H1 (cell line): ENCODE data around the gene PGBD4. TPM values are rescaled to one million over a fixed set of nuclear protein-coding genes. Genes with fewer than 3 reads are reported as not detected.

ENCODE experiments used
- CTCF ChIA-PET: fragments of 300-600 bp; sonication (Branson Sonifier 250); formaldehyde crosslinking; loops from one replicate; lab custom pipeline; 2021; ENCODE audit not compliant: partially characterized antibody; lab: Charles Lee
- POLR2A ChIA-PET: fragments of 300-600 bp; sonication (Branson Sonifier 250); formaldehyde crosslinking; loops from one replicate; lab custom pipeline; 2021; ENCODE audit warnings: inconsistent platforms; ENCODE audit not compliant: partially characterized antibody; lab: Charles Lee
- DNase-seq, 2 experiments: peaks; one replicate each; pipeline versions ENCODE4 v3.0.0 to v3.0.0-alpha.2; 2010 to 2022; ENCODE audit warnings: low spot score in 2 of 2, low read depth in 1 of 2, mixed read lengths in 1 of 2
- FAIRE-seq: peaks from 2 replicates; lab custom pipeline; 2011; peaks lifted over from hg19 to GRCh38; lab: Jason Lieb, UNC
- H2AFZ ChIP-seq: 2 replicates; pipeline ENCODE4 v1.8.1; 2012; ENCODE audit warnings: low read length, inconsistent platforms
- H2AK5ac ChIP-seq: 2 replicates; pipeline ENCODE4 v1.6.1; 2013; ENCODE audit warnings: low read depth, low read length
- H2BK120ac ChIP-seq: replicated peaks from 2 replicates; pipeline ENCODE3; 2013; ENCODE audit warnings: low read depth, low read length, inconsistent platforms
- H2BK12ac ChIP-seq: 2 replicates; pipeline ENCODE4 v1.6.1; 2013; ENCODE audit warnings: low read depth, low read length
- H2BK15ac ChIP-seq: 2 replicates; pipeline ENCODE4 v1.6.1; 2013; ENCODE audit warnings: low read length
- H2BK20ac ChIP-seq: 2 replicates; pipeline ENCODE4 v1.6.1; 2013; ENCODE audit warnings: low read length
- H2BK5ac ChIP-seq: 2 replicates; pipeline ENCODE4 v1.6.1; 2013; ENCODE audit warnings: low read depth, low read length
- H3K14ac ChIP-seq: 2 replicates; pipeline ENCODE4 v1.6.1; 2013; ENCODE audit warnings: inconsistent platforms; ENCODE audit not compliant: insufficient read length
- H3K18ac ChIP-seq: 2 replicates; pipeline ENCODE4 v1.6.1; 2013; ENCODE audit warnings: low read length; ENCODE audit errors: extremely low read depth
- H3K23ac ChIP-seq: 2 replicates; pipeline ENCODE4 v1.6.1; 2013; ENCODE audit warnings: inconsistent platforms; ENCODE audit not compliant: insufficient read length
- H3K23me2 ChIP-seq: 2 replicates; pipeline ENCODE4 v1.6.1; 2013; ENCODE audit warnings: low read depth, low read length
- H3K27ac ChIP-seq: 2 replicates; pipeline ENCODE4 v1.6.1; 2011; ENCODE audit warnings: low read depth, low read length, inconsistent platforms
- H3K27me3 ChIP-seq, 4 experiments: replicated peaks in 1 of 4; 1 replicate in 1 of 4; 2 replicates in 3 of 4; pipeline versions ENCODE4 v1.6.1 to v1.8.1; 2011 to 2013; ENCODE audit warnings: low read length in 3 of 4, mild to moderate bottlenecking in 3 of 4, inconsistent platforms in 2 of 4, mixed read lengths in 2 of 4, moderate library complexity in 1 of 4; ENCODE audit not compliant: control insufficient read depth in 3 of 4, insufficient read depth in 3 of 4; ENCODE audit errors: extremely low read depth in 1 of 4
- H3K36me3 ChIP-seq, 4 experiments: 2 replicates each; pipeline versions ENCODE4 v1.6.1 to v1.8.1; 2011 to 2013; ENCODE audit warnings: mild to moderate bottlenecking in 4 of 4, low read length in 3 of 4, moderate library complexity in 2 of 4, control low read depth in 1 of 4, inconsistent platforms in 1 of 4; ENCODE audit not compliant: insufficient read depth in 4 of 4, control insufficient read depth in 2 of 4
- H3K4ac ChIP-seq: replicated peaks from 2 replicates; pipeline ENCODE3; 2013; ENCODE audit warnings: low read length, low read depth, mixed read lengths, inconsistent platforms; ENCODE audit not compliant: insufficient read length
- H3K4me1 ChIP-seq, 4 experiments: replicated peaks in 1 of 4; 1 replicate in 1 of 4; 2 replicates in 3 of 4; pipeline versions ENCODE4 v1.6.1 to v1.8.1; 2011 to 2013; ENCODE audit warnings: low read length in 3 of 4, inconsistent platforms in 2 of 4, mixed read lengths in 1 of 4; ENCODE audit not compliant: insufficient read depth in 4 of 4, control insufficient read depth in 3 of 4
- H3K4me2 ChIP-seq, 2 experiments: 2 replicates each; pipeline versions ENCODE4 v1.6.1 to v1.8.1; 2011 to 2013; ENCODE audit warnings: low read depth in 2 of 2, low read length in 2 of 2, control low read depth in 1 of 2, inconsistent platforms in 1 of 2, mild to moderate bottlenecking in 1 of 2; ENCODE audit not compliant: insufficient read depth in 1 of 2
- H3K4me3 ChIP-seq, 4 experiments: fragments of 200-600, 300-600 bp in 1 of 4; sonication (generic), shearing (Covaris generic), sonication (Bioruptor Twin) in 1 of 4; 2 replicates each; pipeline versions ENCODE4 v1.5.1 to v1.8.1; 2011 to 2016; ENCODE audit warnings: low read length in 4 of 4, low read depth in 3 of 4, control low read depth in 2 of 4, inconsistent platforms in 2 of 4, mild to moderate bottlenecking in 2 of 4, mixed read lengths in 1 of 4, moderate library complexity in 1 of 4; ENCODE audit not compliant: insufficient read depth in 2 of 4; ENCODE audit errors: extremely low read depth in 1 of 4
- H3K56ac ChIP-seq: replicated peaks from 2 replicates; pipeline ENCODE3; 2013; ENCODE audit warnings: low read depth, mild to moderate bottlenecking, mixed read lengths, low read length, inconsistent platforms; ENCODE audit not compliant: insufficient read length
- H3K79me1 ChIP-seq: 2 replicates; pipeline ENCODE4 v1.6.1; 2013; ENCODE audit warnings: low read depth, low read length, control low read depth
- H3K79me2 ChIP-seq, 2 experiments: 2 replicates each; pipeline versions ENCODE4 v1.6.1 to v1.8.1; 2012 to 2013; ENCODE audit warnings: low read length in 2 of 2, mild to moderate bottlenecking in 2 of 2, inconsistent platforms in 1 of 2; ENCODE audit not compliant: insufficient read depth in 2 of 2, control insufficient read depth in 1 of 2
- H3K9ac ChIP-seq, 4 experiments: replicated peaks in 1 of 4; 1 replicate in 1 of 4; 2 replicates in 3 of 4; pipeline versions ENCODE4 v1.6.1 to v1.8.1; 2011 to 2013; ENCODE audit warnings: low read depth in 3 of 4, low read length in 3 of 4, control low read depth in 2 of 4, mild to moderate bottlenecking in 2 of 4, moderate library complexity in 2 of 4, inconsistent platforms in 1 of 4; ENCODE audit errors: extremely low read depth in 1 of 4
- H3K9me3 ChIP-seq, 2 experiments: 2 replicates each; pipeline versions ENCODE4 v1.6.1 to v1.8.1; 2012 to 2013; ENCODE audit warnings: mild to moderate bottlenecking in 2 of 2, moderate library complexity in 2 of 2, control low read depth in 1 of 2, inconsistent platforms in 1 of 2, low read depth in 1 of 2, low read length in 1 of 2, mixed read lengths in 1 of 2; ENCODE audit not compliant: insufficient read depth in 2 of 2
- H4K20me1 ChIP-seq, 2 experiments: replicated peaks in 1 of 2; 2 replicates each; pipeline versions ENCODE3 to v1.8.1; 2011 to 2013; ENCODE audit warnings: inconsistent platforms in 2 of 2, low read length in 2 of 2, mild to moderate bottlenecking in 1 of 2; ENCODE audit not compliant: insufficient read depth in 2 of 2, control insufficient read depth in 1 of 2
- H4K5ac ChIP-seq: 2 replicates; pipeline ENCODE4 v1.6.1; 2013; ENCODE audit warnings: low read length, low read depth, mixed read lengths, inconsistent platforms; ENCODE audit not compliant: insufficient read length
- H4K8ac ChIP-seq: 2 replicates; pipeline ENCODE4 v1.8.0; 2013; ENCODE audit warnings: mild to moderate bottlenecking, moderate library complexity, low read length, inconsistent platforms; ENCODE audit not compliant: insufficient read depth; ENCODE audit errors: extremely low read depth
- H4K91ac ChIP-seq: replicated peaks from 2 replicates; pipeline ENCODE3; 2013; ENCODE audit warnings: low read length, mixed read lengths, inconsistent platforms; ENCODE audit not compliant: insufficient read length
- KDM5A ChIP-seq: fragments of 200-600 bp; IDR thresholded peaks from 2 replicates; pipeline ENCODE4 v1.7.1; 2012; ENCODE audit warnings: mild to moderate bottlenecking, low read length, inconsistent platforms, mixed read lengths
- WGBS, 2 experiments: shearing (Covaris generic) in 1 of 2; methylation state at CpG; one replicate each; pipeline versions ENCODE4 v1.1.6 to v1.1.7; 2013 to 2015; ENCODE audit warnings: low lambda C conversion rate in 2 of 2, mixed read lengths in 2 of 2, inconsistent platforms in 1 of 2, low coverage in 1 of 2, missing lambda C conversion rate in 1 of 2; ENCODE audit not compliant: insufficient replicate concordance in 2 of 2, insufficient coverage in 1 of 2, insufficient read length in 1 of 2; ENCODE audit errors: extremely low coverage in 1 of 2, missing lambda C conversion rate in 1 of 2; 5-methylcytosine and 5-hydroxymethylcytosine counted together
- polyA plus RNA-seq, 7 experiments: library from polyadenylated mRNA; depleted of rRNA in 3 of 7; stranded (reverse) in 5 of 7; unstranded in 2 of 7; fragments of >200 nt in 5 of 7; fragments of 200-250 nt in 2 of 7; gene quantifications; 1 replicate in 5 of 7; 2 replicates in 1 of 7; 4 replicates in 1 of 7; pipeline versions ENCODE4 v1.2.1 to v1.2.3, GENCODE V29; 2011 to 2013; ENCODE audit warnings: missing spikeins in 2 of 7, mixed read lengths in 2 of 7
- total RNA-seq: library from RNA; stranded (reverse); fragmentation: NEBNext Ultra II Directional; extraction: Animal tissue kit (Norgen Biotek cat#: 25700); gene quantifications from 2 replicates; pipeline ENCODE4 v1.2.1, GENCODE V29; 2021

Gene PGBD4
- total and polyA plus RNA-seq, 2 of the 8 experiments (the other 6 are each of a cell fraction or from before 2014, with no cell fraction given), result 0.68 to 0.76 TPM

- H3K23ac ChIP-seq, result no peak overlapping the region
- ChIA-PET POLR2A (interaction anchor here (1.0 kb wide), 1 partner anchor 30 kb away, joined by 3 read pairs; no protein-coding TSS in a partner anchor), CTCF (interaction anchor here (1.3 to 3.1 kb wide), 3 partner anchors 13 to 36 kb away, joined by 3 to 15 read pairs (median 3); no protein-coding TSS in a partner anchor)
- H2AFZ ChIP-seq, result no peak overlapping the region
- H4K5ac ChIP-seq, result no peak overlapping the region
- no peaks in the 10 kb centered on the region for H3K79me1 ChIP-seq
- H2BK20ac ChIP-seq, result no peak overlapping the region
- H3K14ac ChIP-seq, result no peak overlapping the region
- DNase-seq (no peak), FAIRE-seq (no peak)
- no peaks in the 10 kb centered on the region for H4K20me1 ChIP-seq
- H3K79me2 ChIP-seq, result no peaks in the 10 kb centered on the region
- H3K36me3 ChIP-seq, result peaks cover 0 to 49% (median 11%) of the 10 kb centered on the region in 4 experiments; a peak in 6 of 8 replicates
- H4K91ac ChIP-seq, result no peak overlapping the region
- no peak overlapping the region for H2AK5ac ChIP-seq
- H3K4me1 ChIP-seq, result no peaks in the 10 kb centered on the region
- H3K18ac ChIP-seq, result no peak overlapping the region
- no peaks in the 10 kb centered on the region for H3K9me3 ChIP-seq
- no peak overlapping the region for H4K8ac ChIP-seq
- H3K9ac ChIP-seq, result no peak overlapping the region
- H2BK120ac ChIP-seq, result no peak overlapping the region
- H3K4me3 ChIP-seq, result no peak overlapping the region
- H2BK15ac ChIP-seq, result no peak overlapping the region
- no peak overlapping the region for H2BK5ac ChIP-seq
- H3K27me3 ChIP-seq, result no peaks in the 10 kb centered on the region
- 76 to 100% methylated on average over 1 to 6 of the region's 6 CpGs for WGBS, 2 experiments
- no peak overlapping the region for H3K4ac ChIP-seq
- no peak overlapping the region for H2BK12ac ChIP-seq
- no peak for TF ChIP-seq KDM5A
- no peak overlapping the region for H3K27ac ChIP-seq
- H3K4me2 ChIP-seq, result no peak overlapping the region
- no peak overlapping the region for H3K56ac ChIP-seq
- H3K23me2 ChIP-seq, result no peaks in the 10 kb centered on the region
Measured at GRCh38 chr15:34147371-34148140, 45.7 kb downstream of the PGBD4 start.
